Upper lobe of left lung (tissue), 6 donors: ENCODE data around the gene DLG2. TPM values are rescaled to one million over a fixed set of nuclear protein-coding genes. Genes with fewer than 3 reads are reported as not detected.

Source experiments
- ATAC-seq, 2 donors: fragments of 200-7000 bp; cut with Tn5 transposase; one replicate each; pipeline ENCODE4 v1.9.1; 2022; ENCODE audit warnings: mild to moderate bottlenecking in 2 of 2, moderate library complexity in 2 of 2; ENCODE audit not compliant: low FRiP score in 2 of 2
- DNase-seq, 2 donors: peaks; one replicate each; pipeline ENCODE4 v3.0.0-alpha.2; 2019 to 2020
- H3K27ac ChIP-seq, 4 donors: fragments of 200-600 bp; sonication (generic); one replicate each; pipeline ENCODE4 v1.5.1; 2016 to 2019
- H3K27me3 ChIP-seq, 4 donors: fragments of 200-600 bp; sonication (generic); one replicate each; pipeline ENCODE4 v1.5.1; 2017 to 2019
- H3K36me3 ChIP-seq, 4 donors: fragments of 200-600 bp; sonication (generic); one replicate each; pipeline ENCODE4 v1.5.1; 2016 to 2019
- H3K4me1 ChIP-seq, 4 donors: fragments of 200-600 bp; sonication (generic); one replicate each; pipeline ENCODE4 v1.5.1; 2018 to 2019
- H3K4me3 ChIP-seq, 4 donors: fragments of 200-600 bp; sonication (generic); one replicate each; pipeline ENCODE4 v1.5.1; 2017 to 2019; ENCODE audit warnings: mild to moderate bottlenecking in 2 of 4, moderate library complexity in 1 of 4
- H3K9me3 ChIP-seq, 4 donors: fragments of 200-600 bp; sonication (generic); one replicate each; pipeline ENCODE4 v1.5.1; 2018 to 2019
- CTCF ChIP-seq, 6 experiments: fragments of 450-650 bp in 4 of 6; fragments of 200-600 bp in 2 of 6; sonication (generic) in 2 of 6; IDR thresholded peaks; one replicate each; pipeline ENCODE4 v1.5.1; 2016 to 2019; ENCODE audit warnings: antibody characterized with exemption in 6 of 6
- EP300 ChIP-seq, 4 donors: sonication (generic); formaldehyde crosslinking; IDR thresholded peaks; one replicate each; pipeline ENCODE4 v1.5.1; 2017; ENCODE audit warnings: antibody characterized with exemption in 4 of 4, control low read depth in 2 of 4
- POLR2A ChIP-seq, 4 donors: fragments of 450-650 bp; IDR thresholded peaks; one replicate each; pipeline ENCODE4 v1.5.1; 2016 to 2017; ENCODE audit warnings: antibody characterized with exemption in 4 of 4, mild to moderate bottlenecking in 2 of 4
- POLR2AphosphoS5 ChIP-seq, 2 donors: sonication (generic); formaldehyde crosslinking; IDR thresholded peaks; one replicate each; pipeline ENCODE4 v1.5.1; 2017; ENCODE audit warnings: antibody characterized with exemption in 2 of 2
- WGBS, 2 donors: methylation state at CpG; one replicate each; pipeline ENCODE4 v1.1.5; 2017 to 2018; 5-methylcytosine and 5-hydroxymethylcytosine counted together
- total RNA-seq, 6 donors: library from RNA; depleted of rRNA in 4 of 6; stranded (reverse); fragments of >200 nt in 4 of 6; gene quantifications; one replicate each; pipeline versions ENCODE4 v1.1.0 to v1.2.1, GENCODE V29; 2016 to 2021
- donor health status: DM: no; HTN: no; CAD: no; lungs with moderate emphysema.
- donor health status: DM: no; HTN: yes; CAD: no; lungs with severe emphysema.

DLG2 gene
- total RNA-seq, 6 donors from 2014 or later, result 3.4 to 37.7 (median 9.1) TPM

- WGBS, 2 donors, result 78 to 80% methylated on average over 4 of the region's 4 CpGs
- Histone ChIP-seq H3K4me3 (no peak overlapping the region), H3K9me3 (no peaks in the 10 kb centered on the region), H3K27ac (no peak overlapping the region), H3K27me3 (no peaks in the 10 kb centered on the region), H3K4me1 (no peaks in the 10 kb centered on the region), H3K36me3 (no peaks in the 10 kb centered on the region)
- DNase-seq, result no peak
- ATAC-seq, result no peak
- no peak for TF ChIP-seq CTCF (IDR thresholded peaks at IDR 0.05)
- no peak for TF ChIP-seq POLR2AphosphoS5 (IDR thresholded peaks at IDR 0.05)
- TF ChIP-seq POLR2A (IDR thresholded peaks at IDR 0.05), result no peak
- no peak for TF ChIP-seq EP300 (IDR thresholded peaks at IDR 0.05)
These were observed 36.2 kb downstream of the DLG2 start for GRCh38 chr11:85590848-85591483.

GRCh38 chr11:85589373-85589772 lies 37.8 kb downstream of the DLG2 start:
- Histone ChIP-seq H3K27me3 (no peaks in the 10 kb centered on the region), H3K27ac (no peak overlapping the region), H3K4me1 (no peaks in the 10 kb centered on the region), H3K9me3 (no peaks in the 10 kb centered on the region), H3K4me3 (no peak overlapping the region), H3K36me3 (no peaks in the 10 kb centered on the region)
- 87 to 97% methylated on average over 3 of the region's 3 CpGs for WGBS, 2 donors
- TF ChIP-seq CTCF (IDR thresholded peaks at IDR 0.05) (no peak), POLR2A (IDR thresholded peaks at IDR 0.05) (no peak), EP300 (IDR thresholded peaks at IDR 0.05) (no peak), POLR2AphosphoS5 (IDR thresholded peaks at IDR 0.05) (no peak)
- DNase-seq (no peak), ATAC-seq (no peak)

- WGBS, 2 donors, result 77 to 80% methylated on average over 2 of the region's 2 CpGs
- H3K4me3 ChIP-seq, result no peak overlapping the region
- no peaks in the 10 kb centered on the region for H3K27me3 ChIP-seq
- no peak for TF ChIP-seq EP300 (IDR thresholded peaks at IDR 0.05)
- TF ChIP-seq POLR2AphosphoS5 (IDR thresholded peaks at IDR 0.05), result no peak
- no peak for TF ChIP-seq CTCF (IDR thresholded peaks at IDR 0.05)
- no peak for TF ChIP-seq POLR2A (IDR thresholded peaks at IDR 0.05)
- H3K9me3 ChIP-seq, result no peaks in the 10 kb centered on the region
- ATAC-seq (no peak), DNase-seq (no peak)
- no peak overlapping the region for H3K27ac ChIP-seq
- H3K4me1 ChIP-seq, result no peaks in the 10 kb centered on the region
- no peaks in the 10 kb centered on the region for H3K36me3 ChIP-seq
These were observed 45.0 kb downstream of the DLG2 start for GRCh38 chr11:85582111-85582510.

- no peak for TF ChIP-seq EP300 (IDR thresholded peaks at IDR 0.05)
- TF ChIP-seq POLR2A (IDR thresholded peaks at IDR 0.05), result no peak
- TF ChIP-seq CTCF (IDR thresholded peaks at IDR 0.05), result no peak
- no peak for TF ChIP-seq POLR2AphosphoS5 (IDR thresholded peaks at IDR 0.05)
- ATAC-seq (no peak), DNase-seq (no peak)
- 100% methylated on average over 1 of the region's 1 CpG for WGBS, 2 donors
- no peaks in the 10 kb centered on the region for H3K36me3 ChIP-seq
- no peaks in the 10 kb centered on the region for H3K9me3 ChIP-seq
- H3K4me1 ChIP-seq, result no peaks in the 10 kb centered on the region
- H3K4me3 ChIP-seq, result no peak overlapping the region
- H3K27ac ChIP-seq, result no peak overlapping the region
- H3K27me3 ChIP-seq, result no peaks in the 10 kb centered on the region
These were observed 51.8 kb downstream of the DLG2 start for GRCh38 chr11:85575388-85575787.

- WGBS, 2 donors, result 53 to 66% methylated on average over 2 of the region's 2 CpGs
- Histone ChIP-seq H3K27me3 (no peaks in the 10 kb centered on the region), H3K36me3 (no peaks in the 10 kb centered on the region), H3K4me1 (no peaks in the 10 kb centered on the region), H3K4me3 (no peak overlapping the region), H3K27ac (no peak overlapping the region), H3K9me3 (no peaks in the 10 kb centered on the region)
- ATAC-seq (no peak), DNase-seq (no peak)
- TF ChIP-seq POLR2AphosphoS5 (IDR thresholded peaks at IDR 0.05), result no peak
- TF ChIP-seq EP300 (IDR thresholded peaks at IDR 0.05), result no peak
- no peak for TF ChIP-seq CTCF (IDR thresholded peaks at IDR 0.05)
- no peak for TF ChIP-seq POLR2A (IDR thresholded peaks at IDR 0.05)
These were observed 55.1 kb downstream of the DLG2 start for GRCh38 chr11:85572056-85572455.
